Caki2 (cell line): Measurements from ENCODE around the gene IGFBP5. TPM values are rescaled to one million over a fixed set of nuclear protein-coding genes. Genes with fewer than 3 reads are reported as not detected.

Source experiments
- DNase-seq: peaks from one replicate; pipeline ENCODE4 v3.0.0-alpha.2; 2015; ENCODE audit warnings: low read depth
- in situ Hi-C: cut with HindIII; loops from 2 replicates; pipeline ENCODE4 v1.10.0; 2016; ENCODE audit warnings: low sequenced_read_pairs, low pct_unique_long_range_greater_than_20kb, mixed read lengths
- total RNA-seq: library from RNA; depleted of rRNA; stranded (reverse); fragments of >200 nt; shearing (Covaris generic); gene quantifications from 2 replicates; pipeline ENCODE4 v1.2.3, GENCODE V29; 2014; ENCODE audit warnings: low replicate concordance; rRNA removed

Gene IGFBP5
- total RNA-seq, 1 experiment from 2014 or later = 0.07 TPM

GRCh38 chr2:216635171-216635570 lies 60.2 kb downstream of the IGFBP5 start:
- DNase-seq = no peak

GRCh38 chr2:216634370-216635148 lies 60.8 kb downstream of the IGFBP5 start:
- no peak for DNase-seq
- in situ Hi-C loops = no loop called here

More at GRCh38 chr2:216635171-216635570, 60.2 kb downstream of the IGFBP5 start:
- in situ Hi-C loops = no loop called here

GRCh38 chr2:216633616-216634369 lies 61.6 kb downstream of the IGFBP5 start:
- peak; percentile 50 for DNase-seq
- in situ Hi-C loops = no loop called here

GRCh38 chr2:216632952-216633615 lies 62.3 kb downstream of the IGFBP5 start, which contains the start of gene IGFBP2:
Gene IGFBP2 (plus strand): TSS chr2:216633420. CDS start chr2:216633524, 104 bp downstream.
- DNase-seq = peak; percentile 61

GRCh38 chr2:216632346-216632951 lies 62.9 kb downstream of the IGFBP5 start:
- in situ Hi-C loops = no loop called here

More at GRCh38 chr2:216632952-216633615, 62.3 kb downstream of the IGFBP5 start, which contains the start of gene IGFBP2:
- in situ Hi-C loops = no loop called here

GRCh38 chr2:216629784-216630183 lies 65.6 kb downstream of the IGFBP5 start:
- no peak for DNase-seq
- in situ Hi-C loops = no loop called here

More at GRCh38 chr2:216632346-216632951, 62.9 kb downstream of the IGFBP5 start:
- DNase-seq = no peak

- in situ Hi-C loops = no loop called here
- DNase-seq = no peak
Observed at GRCh38 chr2:216626875-216627245, 68.5 kb downstream of the IGFBP5 start.

- DNase-seq = no peak
- in situ Hi-C loops = no loop called here
Observed at GRCh38 chr2:216626168-216626874, 69.0 kb downstream of the IGFBP5 start.

GRCh38 chr2:216624251-216624650 lies 71.1 kb downstream of the IGFBP5 start:
- in situ Hi-C loops = no loop called here
- peak; percentile 75 for DNase-seq

GRCh38 chr2:216622526-216622925 lies 72.8 kb downstream of the IGFBP5 start:
- in situ Hi-C loops = no loop called here
- DNase-seq = no peak

Other genes with a start within 250 kb of the IGFBP5 start
- 1,019 and 1,358 TPM in 2 replicates for gene RPL37A, start 196.7 kb downstream of the IGFBP5 start, total RNA-seq
- gene IGFBP2, start 62.1 kb downstream of the IGFBP5 start, total RNA-seq = 110 TPM in 2 replicates
- gene TNP1, start 164.5 kb upstream of the IGFBP5 start, total RNA-seq = not detected in 2 replicates